Breast epithelium (tissue), 3 donors: ENCODE data around the gene GRIN3A.

ENCODE experiments used
- POLR2AphosphoS5 ChIP-seq, 3 donors: sonication (generic); formaldehyde crosslinking; IDR thresholded peaks; one replicate each; pipeline ENCODE4 v1.6.1; 2017; ENCODE audit warnings: antibody characterized with exemption in 3 of 3
- TF ChIP-seq, protein P1 (sequence below), 3 donors: fragments of 450-650 bp; IDR thresholded peaks; one replicate each; pipeline ENCODE4 v1.5.1; 2016 to 2017; ENCODE audit warnings: antibody characterized with exemption in 3 of 3, mild to moderate bottlenecking in 3 of 3, moderate library complexity in 3 of 3

DNA sequence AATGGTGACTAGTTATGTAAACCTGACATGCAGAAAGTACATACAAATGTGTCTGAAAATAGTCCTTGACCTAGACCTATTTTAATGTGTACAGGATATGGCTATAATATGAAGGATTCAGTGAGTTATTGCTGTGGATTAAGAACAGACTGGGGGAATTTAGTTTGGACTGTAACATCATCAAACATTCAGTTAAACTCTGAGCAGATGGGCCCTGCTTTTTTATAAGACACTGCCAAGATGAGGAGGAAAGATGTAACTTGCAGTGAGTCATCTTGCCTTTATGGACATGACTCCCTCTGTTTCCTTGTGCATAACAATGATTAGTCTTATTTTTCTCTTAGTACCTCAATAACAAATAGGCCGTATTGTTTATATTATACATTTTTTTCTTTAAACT lies 155.9 kb downstream of the GRIN3A start:
- TF ChIP-seq, protein P1, sequence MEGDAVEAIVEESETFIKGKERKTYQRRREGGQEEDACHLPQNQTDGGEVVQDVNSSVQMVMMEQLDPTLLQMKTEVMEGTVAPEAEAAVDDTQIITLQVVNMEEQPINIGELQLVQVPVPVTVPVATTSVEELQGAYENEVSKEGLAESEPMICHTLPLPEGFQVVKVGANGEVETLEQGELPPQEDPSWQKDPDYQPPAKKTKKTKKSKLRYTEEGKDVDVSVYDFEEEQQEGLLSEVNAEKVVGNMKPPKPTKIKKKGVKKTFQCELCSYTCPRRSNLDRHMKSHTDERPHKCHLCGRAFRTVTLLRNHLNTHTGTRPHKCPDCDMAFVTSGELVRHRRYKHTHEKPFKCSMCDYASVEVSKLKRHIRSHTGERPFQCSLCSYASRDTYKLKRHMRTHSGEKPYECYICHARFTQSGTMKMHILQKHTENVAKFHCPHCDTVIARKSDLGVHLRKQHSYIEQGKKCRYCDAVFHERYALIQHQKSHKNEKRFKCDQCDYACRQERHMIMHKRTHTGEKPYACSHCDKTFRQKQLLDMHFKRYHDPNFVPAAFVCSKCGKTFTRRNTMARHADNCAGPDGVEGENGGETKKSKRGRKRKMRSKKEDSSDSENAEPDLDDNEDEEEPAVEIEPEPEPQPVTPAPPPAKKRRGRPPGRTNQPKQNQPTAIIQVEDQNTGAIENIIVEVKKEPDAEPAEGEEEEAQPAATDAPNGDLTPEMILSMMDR (IDR thresholded peaks at IDR 0.05): no peak
- TF ChIP-seq POLR2AphosphoS5 (IDR thresholded peaks at IDR 0.05): no peak
